Measurements from ENCODE around the gene RPS27A.
"Not testable (repeated sequence)": the region's sequence is repeated elsewhere in the genome, so short reads cannot be mapped to it uniquely, and the experiment has no call there.

RPS27A gene

DNA sequence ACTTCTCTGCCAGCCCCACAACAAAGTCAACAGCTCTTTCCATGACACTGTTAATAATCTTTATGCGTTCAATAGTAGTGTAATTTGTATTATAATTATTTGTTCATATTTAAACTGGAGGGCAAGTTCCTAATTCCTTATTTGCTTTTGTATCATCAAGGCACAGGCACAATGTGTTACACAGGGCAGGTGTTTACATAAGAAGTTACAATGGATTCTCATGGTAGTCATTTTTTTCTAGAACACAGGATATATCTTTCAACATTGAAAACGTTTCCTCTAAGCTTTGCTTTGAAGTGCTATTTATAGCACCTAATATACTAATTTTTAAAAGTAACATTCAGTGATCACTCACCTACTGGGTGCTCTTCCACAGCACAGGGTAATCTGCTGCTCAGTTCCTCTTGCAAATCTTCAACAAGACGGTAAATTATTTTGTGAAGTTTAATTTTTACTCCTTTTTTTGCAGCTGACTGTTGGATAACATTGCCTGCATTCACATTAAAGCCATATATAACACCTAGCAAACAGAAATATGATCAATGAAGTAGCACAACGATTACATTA is 7.3 kb downstream of the RPS27A start:
- no peak for DNase-seq

DNA sequence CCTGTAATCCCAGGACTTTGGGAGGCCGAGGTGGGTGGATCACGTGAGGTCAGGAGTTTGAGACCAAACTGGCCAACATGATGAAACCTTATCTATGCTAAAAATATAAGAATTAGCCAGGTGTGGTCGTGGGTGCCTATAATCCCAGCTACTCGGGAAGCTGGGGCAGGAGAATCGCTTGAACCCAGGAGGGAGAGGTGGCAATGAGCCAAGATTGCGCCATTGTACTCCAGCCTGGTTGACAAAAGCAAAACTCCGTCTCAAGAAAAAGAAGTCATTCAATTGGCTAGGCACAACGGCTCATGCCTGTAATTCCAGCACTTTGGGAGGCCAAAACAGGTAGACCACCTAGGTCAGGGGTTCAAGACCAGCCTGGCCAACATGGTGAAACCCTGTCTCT is 9.1 kb downstream of the RPS27A start:
- not testable (repeated sequence) for DNase-seq

DNA sequence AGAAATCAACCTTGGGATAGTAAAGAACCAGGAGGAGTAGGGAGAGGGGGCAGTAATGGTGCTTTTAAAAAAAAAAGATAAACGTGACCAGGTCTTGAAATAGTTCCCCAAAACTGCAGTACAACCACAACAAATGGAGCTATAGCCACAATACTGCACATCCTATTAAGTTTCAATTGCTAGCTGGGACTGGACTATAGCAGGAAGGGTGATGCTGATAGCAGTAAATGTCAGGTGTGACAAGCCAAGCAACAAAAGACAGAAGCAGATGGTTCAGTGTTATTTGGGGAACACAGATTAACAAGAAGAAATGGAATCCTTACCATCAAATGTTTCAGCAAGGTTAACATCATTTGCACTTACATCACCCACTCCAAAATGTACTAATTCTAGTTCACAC is 10.1 kb downstream of the RPS27A start:
- no peak for DNase-seq

DNA sequence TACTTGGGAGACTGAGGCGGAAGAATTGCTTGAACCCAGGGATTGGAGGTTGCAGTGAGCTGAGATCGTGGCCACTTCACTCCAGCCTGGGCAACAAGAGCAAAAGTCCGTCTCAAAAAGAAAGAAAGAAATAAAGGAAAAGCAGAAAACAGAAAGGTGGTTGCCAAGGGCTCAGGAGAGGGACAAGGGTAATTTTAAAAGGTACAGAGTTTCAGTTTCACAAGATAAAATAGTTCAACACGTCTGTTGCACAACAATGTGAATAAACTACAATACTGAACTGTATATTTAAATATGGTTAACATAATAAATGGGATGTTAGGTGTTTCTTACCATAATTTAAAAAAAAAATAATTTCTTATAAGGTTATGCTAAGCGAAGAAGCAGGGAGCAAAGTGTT is 12.9 kb downstream of the RPS27A start:
- DNase-seq, result no peak

DNA sequence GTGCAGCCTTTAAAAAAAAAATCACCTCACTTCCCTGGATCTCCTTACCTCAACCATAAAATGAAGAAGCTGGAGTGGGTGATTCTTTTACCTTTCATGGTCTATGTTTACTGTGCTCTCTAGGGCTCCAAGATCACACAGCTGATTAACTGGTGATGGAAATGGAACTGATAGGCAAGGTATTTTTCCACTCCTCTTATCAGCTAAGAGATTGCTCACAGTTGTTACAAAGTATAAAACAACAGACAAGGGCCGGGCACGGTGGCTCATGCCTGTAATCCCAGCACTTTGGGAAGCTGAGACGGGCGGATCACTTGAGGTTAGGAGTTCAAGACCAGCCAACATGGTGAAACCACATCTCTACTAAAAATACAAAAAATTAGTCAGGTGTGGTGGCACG is 14.5 kb downstream of the RPS27A start:
- DNase-seq, result no peak

DNA sequence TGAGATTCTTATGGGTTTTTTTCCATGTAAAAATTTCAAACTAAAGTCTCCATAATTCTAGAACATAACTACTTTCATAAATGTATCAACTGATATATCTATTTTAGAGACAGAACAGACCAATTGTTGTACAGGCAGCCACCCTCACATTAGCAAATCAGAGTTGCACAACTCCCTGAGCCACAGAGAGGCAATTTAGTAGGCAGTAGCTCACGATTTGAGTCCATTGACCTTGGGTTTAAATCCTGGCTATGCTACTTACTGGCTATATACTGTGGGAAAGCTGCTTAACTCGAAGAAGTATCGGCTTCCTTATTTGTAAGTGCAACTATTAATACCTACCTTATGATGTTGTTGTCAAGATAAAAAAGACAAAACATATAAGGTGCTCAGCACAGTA is 20.3 kb downstream of the RPS27A start:
- no peak for DNase-seq

DNA sequence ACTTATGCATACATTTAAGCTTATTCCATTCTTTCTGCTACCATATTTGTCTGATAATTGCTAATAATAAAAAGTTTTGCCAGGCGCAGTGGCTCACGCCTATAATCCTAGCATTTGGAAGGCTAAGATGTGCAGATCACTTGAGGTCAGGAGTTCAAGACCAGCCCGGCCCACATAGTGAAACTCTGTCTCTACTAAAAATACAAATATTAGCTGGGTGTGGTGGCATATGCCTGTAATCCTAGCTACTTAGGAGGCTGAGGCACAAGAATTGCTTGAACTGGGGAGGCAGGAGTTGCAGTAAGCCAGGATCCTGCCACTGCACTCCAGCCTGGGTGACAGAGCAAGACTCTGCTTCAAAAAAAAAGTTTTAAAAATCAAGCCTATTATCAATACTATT is 27.1 kb downstream of the RPS27A start:
- DNase-seq, result not testable (repeated sequence)

DNA sequence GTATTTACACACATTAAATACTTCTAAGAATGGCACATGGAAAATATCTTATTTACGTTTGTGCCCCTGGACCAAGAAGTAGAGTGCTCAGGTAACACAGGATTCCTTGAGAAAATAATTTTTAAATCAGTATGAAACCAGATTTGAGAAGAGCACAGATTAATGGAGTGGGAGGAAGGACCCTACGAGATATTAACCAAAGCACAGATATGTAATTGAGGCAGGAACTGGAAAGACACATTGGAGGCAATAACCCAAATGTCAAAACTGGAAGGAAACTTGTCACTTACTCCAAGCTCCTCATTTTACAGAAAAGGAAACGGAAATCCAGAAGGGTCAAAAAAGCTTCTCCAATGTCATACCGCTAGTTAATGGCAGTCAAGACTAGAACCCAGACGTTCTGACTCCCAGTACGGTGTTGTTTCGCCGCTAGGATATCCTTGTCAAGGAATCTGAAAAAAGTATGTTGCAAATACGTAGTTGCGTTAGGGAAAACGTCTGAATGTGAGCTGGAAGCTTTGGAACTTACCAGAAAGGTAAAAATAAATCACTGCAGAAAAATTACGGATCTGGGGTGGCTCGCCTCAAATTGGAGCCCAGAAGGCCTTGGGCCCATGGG is 35.9 kb downstream of the RPS27A start:
- no peak for DNase-seq

DNA sequence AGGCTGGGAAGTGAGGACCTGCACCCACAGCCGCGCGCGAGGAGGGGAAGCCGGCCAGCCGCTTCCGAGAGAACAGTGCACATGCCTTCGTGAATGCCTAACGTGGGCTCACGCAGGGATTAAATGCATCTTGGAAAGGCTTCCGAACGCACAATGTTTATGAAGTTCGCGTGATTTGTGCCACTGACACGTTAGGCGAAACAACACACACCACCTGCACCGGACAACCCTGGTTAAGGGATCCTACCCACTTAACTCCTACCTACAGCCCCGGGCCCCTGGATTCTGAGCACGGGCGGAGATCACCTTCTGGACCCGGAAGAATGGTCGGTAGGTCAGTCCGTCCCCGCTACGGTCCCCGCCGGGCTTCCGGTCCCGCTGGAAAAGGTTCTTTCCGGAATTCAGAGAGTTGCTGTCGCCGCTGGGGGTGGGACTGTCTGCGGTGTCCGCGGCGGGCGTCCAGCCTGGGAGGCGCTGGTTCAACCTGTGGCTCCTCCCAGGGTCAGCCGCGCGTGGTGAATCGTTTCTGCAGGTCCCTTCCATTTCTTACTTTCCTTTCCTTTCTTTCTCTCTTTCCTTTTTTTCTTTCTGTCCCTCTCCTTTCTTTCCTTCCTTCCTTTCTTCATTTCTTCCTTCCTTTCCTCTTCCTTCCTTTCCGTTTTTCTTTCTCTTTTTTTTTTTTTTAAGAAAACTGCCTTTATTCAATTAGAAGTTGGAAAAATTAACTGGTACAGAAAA is 36.6 kb downstream of the RPS27A start, which contains the start of gene MTIF2:
Gene MTIF2, minus strand, starts transcription at position 325 of the 738 bp plus-strand sequence. CDS start 5,373 bp downstream, outside the sequence.
- peak; percentile 92 to 95 for DNase-seq

DNA sequence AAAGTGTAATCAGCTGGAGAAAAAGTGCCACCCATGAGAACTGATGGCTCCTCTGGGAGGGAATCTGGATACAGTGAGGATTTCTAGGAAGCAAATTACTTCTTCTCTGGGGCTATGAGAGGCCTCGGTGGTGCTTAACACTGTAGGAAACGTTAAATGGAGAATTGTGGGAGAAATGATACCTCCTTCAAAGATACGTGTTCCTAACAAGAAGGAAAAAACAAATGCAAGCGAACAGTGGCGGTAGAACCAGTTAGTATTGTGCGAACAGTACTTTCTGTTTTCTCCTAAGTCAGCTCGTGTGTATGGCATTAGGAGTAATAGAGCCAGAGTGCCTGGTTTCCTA is 37.1 kb downstream of the RPS27A start:
- no peak for DNase-seq

DNA sequence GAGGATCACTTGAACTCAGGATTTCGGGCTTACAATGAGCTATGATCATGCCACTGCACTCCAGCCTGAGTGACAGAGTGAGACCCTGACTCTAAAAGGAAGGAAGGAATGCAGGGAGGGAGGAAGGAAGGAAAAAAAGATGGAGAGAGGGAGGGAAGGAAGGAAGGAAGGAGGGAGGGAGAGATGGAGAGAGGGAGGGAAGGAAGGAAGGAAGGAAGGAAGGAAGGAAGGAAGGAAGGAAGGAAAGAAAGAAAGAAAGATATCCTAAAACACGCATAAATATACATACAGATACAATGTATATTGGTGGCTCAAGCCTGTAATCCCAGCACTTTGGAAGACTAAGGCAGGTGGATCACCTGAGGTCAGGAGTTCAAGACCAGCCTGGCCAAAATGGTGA is 41.9 kb downstream of the RPS27A start:
- not testable (repeated sequence) for DNase-seq

DNA sequence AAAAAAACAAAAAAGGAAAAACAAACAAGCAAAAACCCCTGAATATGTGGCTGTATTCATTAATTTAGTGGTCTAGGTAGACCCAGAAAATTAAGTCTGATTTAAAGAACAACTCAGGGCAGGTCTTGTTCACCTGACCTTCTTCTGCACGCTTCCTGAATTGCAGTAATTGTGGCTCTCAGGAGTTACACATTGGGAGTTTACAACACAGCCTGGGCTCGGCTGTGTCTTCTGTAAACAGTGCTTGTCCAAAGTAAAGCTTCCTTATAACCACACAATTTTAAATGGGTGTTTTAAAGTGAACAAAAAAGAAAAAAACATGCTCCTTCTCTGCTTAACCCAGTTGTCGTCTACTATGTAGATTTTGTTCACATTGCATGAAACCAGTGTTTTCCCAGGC is 44.8 kb downstream of the RPS27A start:
- no peak for DNase-seq

DNA sequence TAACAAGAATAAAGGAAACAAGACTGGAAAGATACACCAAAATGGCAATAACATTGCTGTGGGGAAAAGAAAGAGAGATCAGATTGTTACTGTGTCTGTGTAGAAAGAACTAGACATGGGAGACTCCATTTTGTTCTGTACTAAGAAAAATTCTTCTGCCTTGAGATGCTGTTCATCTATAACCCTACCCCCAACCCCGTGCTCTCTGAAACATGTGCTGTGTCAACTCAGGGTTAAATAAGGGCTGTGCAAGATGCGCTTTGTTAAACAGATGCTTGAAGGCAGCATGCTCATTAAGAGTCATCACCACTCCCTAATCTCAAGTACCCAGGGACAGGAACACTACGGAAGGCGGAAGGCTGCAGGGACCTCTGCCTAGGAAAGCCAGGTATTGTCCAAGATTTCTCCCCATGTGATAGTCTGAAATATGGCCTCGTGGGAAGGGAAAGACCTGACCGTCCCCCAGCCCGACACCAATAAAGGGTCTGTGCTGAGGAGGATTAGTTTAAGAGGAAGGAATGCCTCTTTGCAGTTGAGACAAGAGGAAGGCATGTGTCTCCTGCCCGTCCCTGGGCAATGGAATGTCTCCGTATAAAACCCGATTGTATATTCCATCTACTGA is 46.8 kb downstream of the RPS27A start:
- DNase-seq, result not testable (repeated sequence)

DNA sequence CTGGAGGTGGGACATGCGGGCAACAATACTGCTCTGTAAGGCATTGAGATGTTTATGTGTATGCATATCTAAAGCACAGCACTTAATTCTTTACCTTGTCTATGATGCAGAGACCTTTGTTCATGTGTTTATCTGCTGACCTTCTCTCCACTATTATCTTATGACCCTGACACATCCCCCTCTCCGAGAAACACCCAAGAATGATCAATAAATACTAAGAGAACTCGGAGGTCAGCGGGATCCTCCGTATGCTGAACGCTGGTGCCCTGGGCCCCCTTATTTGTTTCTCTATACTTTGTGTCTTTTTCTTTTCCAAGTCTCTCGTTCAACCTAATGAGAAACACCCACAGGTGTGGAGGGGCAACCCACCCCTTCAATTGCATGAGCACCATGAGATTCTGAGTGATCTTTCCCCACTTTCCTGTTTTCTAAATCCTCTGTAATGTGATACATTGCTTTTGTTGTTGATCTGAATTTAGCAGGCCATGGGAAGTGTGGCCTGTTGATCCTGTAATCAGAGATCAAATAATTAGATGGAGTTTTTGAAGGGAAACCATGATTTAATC is 47.5 kb downstream of the RPS27A start:
- not testable (repeated sequence) for DNase-seq

DNA sequence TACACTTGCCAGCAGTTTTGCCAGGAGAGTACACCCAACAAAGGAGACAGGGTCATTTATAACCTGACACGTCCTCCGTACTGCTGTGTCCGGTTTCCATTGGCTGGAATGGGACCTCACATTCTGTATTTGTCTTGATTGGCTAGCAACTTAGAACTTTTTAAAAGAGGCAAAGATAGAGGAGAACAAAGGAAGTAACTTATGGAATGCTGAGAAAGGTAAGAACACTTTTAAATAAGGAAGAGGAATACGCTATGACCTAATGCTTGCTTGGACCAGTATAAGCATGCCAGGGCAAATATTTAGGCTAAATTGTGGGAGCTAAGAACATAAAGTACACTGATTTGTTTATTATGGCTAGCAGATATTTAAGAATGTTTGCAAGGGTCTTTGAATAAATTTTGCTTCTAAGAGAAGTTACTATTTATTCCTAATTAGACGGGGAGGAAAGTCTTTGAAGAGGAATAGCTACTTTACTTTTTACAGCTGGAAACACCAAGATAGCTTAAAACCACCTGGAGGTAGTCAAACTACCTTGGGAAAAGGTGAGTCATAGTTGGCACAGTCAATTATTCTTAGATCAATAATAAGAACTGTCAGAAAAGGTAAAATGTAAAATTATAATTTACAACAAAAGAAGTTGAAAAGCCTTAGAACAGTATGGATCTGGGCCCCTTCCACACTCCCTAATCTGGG is 48.5 kb downstream of the RPS27A start:
- DNase-seq, result not testable (repeated sequence)

DNA sequence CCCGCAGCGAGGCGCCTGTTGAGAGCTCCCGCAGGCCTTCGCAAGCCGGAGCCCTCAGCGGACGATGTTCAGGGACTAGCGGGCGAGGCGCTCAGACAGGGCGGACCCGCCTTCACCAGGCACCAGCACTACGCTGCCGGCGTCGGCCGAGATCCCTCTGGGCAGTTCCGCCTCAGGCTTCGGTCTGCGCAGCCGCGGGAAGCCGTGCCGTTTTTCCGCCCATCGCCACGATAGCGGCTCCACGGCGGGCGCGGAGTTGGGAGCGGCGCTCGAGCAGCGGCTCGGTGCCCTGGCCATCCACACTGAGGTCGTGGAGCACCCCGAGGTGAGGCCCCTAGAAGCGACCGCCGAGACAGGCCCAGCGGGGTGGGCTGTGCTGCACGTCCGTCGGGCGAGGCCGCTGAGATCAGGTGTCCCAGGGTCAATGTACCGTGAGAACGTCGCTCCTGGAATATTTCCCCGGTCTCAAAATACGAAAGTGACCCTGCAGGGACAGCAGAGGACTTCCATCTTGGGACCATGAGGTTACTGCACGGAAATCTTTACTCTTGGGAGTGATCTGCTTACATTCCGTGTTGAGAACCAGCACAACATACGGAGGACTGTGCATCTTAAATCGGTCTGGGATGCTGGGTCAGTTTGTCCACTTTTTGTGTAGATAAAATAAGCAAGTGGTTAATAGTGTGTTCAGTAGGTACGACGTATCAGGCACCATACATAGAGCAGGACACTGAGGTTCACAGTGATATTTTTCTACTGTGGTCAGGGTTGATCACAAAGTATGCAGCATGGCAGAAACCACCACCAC is 49.8 kb downstream of the RPS27A start:
- DNase-seq, result peak; percentile 83 to 89

DNA sequence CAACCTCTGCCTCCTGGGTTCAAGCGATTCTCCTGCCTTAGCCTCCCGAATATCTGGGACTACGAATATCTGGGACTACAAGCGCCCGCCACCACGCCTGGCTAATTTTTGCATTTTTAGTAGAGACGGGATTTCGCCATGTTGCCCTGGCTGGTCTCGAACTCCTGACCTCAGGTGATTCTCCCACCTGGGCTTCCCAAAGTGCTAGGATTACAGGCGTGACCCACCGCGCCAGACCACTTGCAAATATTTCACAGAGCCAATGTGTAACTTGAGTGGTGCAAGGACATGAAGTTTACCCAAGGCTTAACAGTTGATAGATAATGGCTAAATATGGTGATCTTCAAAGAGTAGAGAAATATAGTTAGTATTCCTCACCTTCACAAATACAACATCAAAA is 50.6 kb downstream of the RPS27A start:
- no peak for DNase-seq
